ENCODE measurements around the gene PKD1L1. TPM values are rescaled to one million over a fixed set of nuclear protein-coding genes. Genes with fewer than 3 reads are reported as not detected.
"Not testable (repeated sequence)": the region's sequence is repeated elsewhere in the genome, so short reads cannot be mapped to it uniquely, and the experiment has no call there.

The PKD1L1 gene
- total and polyA plus RNA-seq, 2 experiments from 2014 or later: 0.15 to 0.54 TPM

DNA sequence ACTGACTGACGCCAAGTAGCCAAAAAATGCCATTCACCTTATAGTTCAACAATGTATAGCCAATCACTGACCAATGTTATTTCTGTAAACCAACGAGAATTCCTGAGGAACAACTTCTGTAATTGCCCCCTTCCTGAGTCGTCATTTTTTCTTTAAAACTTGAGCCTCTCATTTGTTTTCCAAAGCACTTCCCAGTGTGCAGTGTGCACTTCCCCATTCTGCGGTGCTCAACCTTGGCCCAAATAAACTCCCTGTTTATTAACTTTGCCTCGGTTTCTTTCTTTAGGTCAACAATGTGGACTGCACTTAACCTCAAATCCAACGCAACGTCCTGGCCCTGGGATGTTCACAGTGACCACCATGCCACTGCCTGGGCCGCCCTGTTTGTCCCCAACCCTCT is 15.1 kb downstream of the PKD1L1 start:
- TF ChIP-seq, protein P1, sequence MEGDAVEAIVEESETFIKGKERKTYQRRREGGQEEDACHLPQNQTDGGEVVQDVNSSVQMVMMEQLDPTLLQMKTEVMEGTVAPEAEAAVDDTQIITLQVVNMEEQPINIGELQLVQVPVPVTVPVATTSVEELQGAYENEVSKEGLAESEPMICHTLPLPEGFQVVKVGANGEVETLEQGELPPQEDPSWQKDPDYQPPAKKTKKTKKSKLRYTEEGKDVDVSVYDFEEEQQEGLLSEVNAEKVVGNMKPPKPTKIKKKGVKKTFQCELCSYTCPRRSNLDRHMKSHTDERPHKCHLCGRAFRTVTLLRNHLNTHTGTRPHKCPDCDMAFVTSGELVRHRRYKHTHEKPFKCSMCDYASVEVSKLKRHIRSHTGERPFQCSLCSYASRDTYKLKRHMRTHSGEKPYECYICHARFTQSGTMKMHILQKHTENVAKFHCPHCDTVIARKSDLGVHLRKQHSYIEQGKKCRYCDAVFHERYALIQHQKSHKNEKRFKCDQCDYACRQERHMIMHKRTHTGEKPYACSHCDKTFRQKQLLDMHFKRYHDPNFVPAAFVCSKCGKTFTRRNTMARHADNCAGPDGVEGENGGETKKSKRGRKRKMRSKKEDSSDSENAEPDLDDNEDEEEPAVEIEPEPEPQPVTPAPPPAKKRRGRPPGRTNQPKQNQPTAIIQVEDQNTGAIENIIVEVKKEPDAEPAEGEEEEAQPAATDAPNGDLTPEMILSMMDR (IDR thresholded peaks at IDR 0.05; ENCODE audit: low read depth, low read length): no peak
- no peaks in the 10 kb centered on the region for H3K36me3 ChIP-seq
- H3K27ac ChIP-seq: no peak overlapping the region

DNA sequence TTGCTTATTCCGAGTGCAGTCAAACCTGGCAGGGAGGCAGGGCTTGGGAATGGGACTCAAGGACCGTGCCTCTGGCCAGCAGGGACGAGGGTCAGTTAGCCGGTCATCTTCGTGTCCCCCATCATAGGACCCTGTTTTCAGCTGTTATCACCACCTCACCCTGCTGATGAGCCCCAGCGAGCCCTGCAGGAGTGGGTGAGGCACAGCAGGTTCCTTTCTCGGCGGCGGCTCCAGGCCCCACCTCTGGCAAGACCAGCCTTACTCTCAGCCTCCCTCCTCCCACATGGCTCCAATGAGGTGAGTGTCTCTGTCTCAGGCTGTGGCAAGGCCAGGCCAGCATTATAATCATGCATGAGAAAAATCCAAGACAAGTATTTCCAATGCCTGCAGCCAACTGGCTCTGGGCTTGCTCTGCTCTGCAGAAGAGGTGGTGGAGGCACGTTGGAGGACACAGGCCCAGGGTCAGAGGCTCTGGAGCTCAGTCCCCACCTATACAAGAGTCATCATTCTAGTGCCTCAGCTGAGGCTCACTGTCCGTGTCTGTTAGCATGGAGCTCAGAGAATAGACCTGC is 15.7 kb downstream of the PKD1L1 start:
- no peaks in the 10 kb centered on the region for H3K4me1 ChIP-seq (ENCODE audit: low read depth)
- no peak overlapping the region for H3K4me3 ChIP-seq
- no peak overlapping the region for H3K27ac ChIP-seq
- TF ChIP-seq, protein P1 (IDR thresholded peaks at IDR 0.05; ENCODE audit: low read depth, low read length): no peak
- no peak for DNase-seq (ENCODE audit: low read depth in 1 of 2, low spot score in 1 of 2)
- H3K36me3 ChIP-seq: no peaks in the 10 kb centered on the region
- H3K9me3 ChIP-seq (ENCODE audit: low read depth): no peaks in the 10 kb centered on the region
- H3K27me3 ChIP-seq: no peaks in the 10 kb centered on the region

More for the DNA sequence above, 15.1 kb downstream of the PKD1L1 start:
- Histone ChIP-seq H3K4me3 (no peak overlapping the region), H3K9me3 (ENCODE audit: low read depth) (no peaks in the 10 kb centered on the region), H3K4me1 (ENCODE audit: low read depth) (no peaks in the 10 kb centered on the region), H3K27me3 (no peaks in the 10 kb centered on the region)
- no peak for DNase-seq (ENCODE audit: low read depth in 1 of 2, low spot score in 1 of 2)

DNA sequence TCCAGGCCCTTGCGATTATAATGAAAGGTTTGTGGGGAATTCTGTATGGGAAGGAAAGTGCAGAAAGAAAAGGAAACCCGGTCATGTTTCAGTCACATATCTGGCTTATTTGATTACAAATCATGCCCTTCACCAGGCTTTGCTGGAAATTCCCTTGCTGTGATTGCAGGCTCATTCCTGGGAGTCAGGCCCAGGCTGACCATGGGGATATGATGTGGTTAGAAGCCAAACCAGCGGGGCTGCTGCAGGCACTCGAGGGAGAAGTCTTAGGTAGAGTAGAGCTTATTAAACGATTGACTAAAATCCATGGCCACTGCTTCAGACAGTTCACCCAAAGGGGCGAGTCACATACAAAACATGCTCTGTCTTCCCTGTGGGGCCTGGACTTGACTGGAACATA is 16.2 kb downstream of the PKD1L1 start:
- Histone ChIP-seq H3K27me3 (no peaks in the 10 kb centered on the region), H3K9me3 (ENCODE audit: low read depth) (no peaks in the 10 kb centered on the region), H3K4me3 (no peak overlapping the region), H3K27ac (no peak overlapping the region), H3K36me3 (no peaks in the 10 kb centered on the region), H3K4me1 (ENCODE audit: low read depth) (no peaks in the 10 kb centered on the region)
- TF ChIP-seq, protein P1 (IDR thresholded peaks at IDR 0.05; ENCODE audit: low read depth, low read length): no peak
- peak in 1 of 2 donors; percentile 43 for DNase-seq (ENCODE audit: low read depth in 1 of 2, low spot score in 1 of 2)

DNA sequence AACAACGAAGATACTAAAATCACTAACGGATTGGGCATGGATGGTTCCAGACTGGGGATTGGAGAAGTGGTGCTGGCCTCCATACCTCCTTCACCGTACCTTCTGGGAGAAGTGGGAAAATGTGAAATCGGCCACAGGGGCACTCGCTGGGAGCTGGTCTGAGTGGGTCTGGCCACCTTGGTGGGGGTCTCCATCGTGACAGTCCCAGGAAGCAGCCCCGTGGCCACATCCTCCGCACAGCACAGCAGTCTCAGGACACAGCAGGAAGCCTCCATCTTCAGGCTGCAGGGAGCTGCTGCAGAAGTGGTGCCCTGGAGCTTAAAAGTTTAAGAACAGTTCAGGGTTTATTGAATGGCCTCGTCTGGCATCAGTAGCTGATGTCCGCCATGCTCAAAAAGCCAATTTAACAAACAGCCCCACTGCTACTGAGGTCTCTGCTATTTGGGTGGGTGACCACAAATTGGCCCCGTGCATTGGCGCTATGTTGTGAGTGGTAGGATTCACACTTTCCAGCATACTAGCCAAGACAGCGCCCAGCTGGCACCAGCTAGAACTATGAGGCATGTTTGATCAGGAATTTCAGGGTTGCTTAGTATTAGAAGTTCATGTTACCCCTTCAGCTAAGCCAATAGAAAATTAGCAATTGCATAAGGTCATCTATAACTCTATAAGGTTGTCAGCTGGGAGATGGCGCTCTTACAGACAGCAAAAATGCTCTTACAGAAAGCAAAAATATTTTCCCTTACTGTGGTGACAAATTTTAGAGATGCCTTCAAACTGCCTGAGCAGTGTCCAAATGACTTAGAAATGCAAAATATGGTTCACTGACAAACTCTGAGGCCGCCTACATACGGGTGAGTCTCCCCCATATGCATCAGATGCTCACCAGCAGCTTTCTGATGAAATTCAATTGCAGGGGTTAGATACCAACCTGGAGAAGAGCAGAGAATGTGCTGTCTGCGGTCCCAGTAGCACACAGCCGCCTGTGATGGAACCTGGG is 17.0 kb downstream of the PKD1L1 start:
- H3K27ac ChIP-seq: no peak overlapping the region
- H3K4me1 ChIP-seq (ENCODE audit: low read depth): no peaks in the 10 kb centered on the region
- H3K36me3 ChIP-seq: no peaks in the 10 kb centered on the region
- H3K27me3 ChIP-seq: no peaks in the 10 kb centered on the region
- no peaks in the 10 kb centered on the region for H3K9me3 ChIP-seq (ENCODE audit: low read depth)
- no peak overlapping the region for H3K4me3 ChIP-seq
- TF ChIP-seq, protein P1 (IDR thresholded peaks at IDR 0.05; ENCODE audit: low read depth, low read length): no peak
- no peak for DNase-seq (ENCODE audit: low read depth in 1 of 2, low spot score in 1 of 2)

DNA sequence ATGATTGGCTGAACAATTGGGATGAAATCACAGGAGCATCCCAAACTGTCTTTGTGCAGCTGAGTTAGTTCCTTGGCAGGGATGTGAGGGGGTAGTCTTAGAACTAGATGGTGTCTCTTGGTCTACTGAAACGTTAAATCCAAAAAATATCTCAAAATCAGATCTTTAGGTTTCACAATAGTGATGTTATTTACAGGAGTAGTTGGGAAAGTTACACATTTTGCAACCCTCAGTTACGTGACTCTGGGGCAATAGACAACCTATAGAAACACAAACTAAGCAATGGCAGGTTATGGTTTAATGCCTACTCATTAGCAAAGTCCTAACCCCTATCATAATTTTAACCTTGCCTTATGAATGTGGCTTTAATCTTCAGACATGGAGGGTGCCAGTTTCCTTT is 24.0 kb downstream of the PKD1L1 start:
- no peak overlapping the region for H3K4me3 ChIP-seq
- no peak overlapping the region for H3K27ac ChIP-seq

DNA sequence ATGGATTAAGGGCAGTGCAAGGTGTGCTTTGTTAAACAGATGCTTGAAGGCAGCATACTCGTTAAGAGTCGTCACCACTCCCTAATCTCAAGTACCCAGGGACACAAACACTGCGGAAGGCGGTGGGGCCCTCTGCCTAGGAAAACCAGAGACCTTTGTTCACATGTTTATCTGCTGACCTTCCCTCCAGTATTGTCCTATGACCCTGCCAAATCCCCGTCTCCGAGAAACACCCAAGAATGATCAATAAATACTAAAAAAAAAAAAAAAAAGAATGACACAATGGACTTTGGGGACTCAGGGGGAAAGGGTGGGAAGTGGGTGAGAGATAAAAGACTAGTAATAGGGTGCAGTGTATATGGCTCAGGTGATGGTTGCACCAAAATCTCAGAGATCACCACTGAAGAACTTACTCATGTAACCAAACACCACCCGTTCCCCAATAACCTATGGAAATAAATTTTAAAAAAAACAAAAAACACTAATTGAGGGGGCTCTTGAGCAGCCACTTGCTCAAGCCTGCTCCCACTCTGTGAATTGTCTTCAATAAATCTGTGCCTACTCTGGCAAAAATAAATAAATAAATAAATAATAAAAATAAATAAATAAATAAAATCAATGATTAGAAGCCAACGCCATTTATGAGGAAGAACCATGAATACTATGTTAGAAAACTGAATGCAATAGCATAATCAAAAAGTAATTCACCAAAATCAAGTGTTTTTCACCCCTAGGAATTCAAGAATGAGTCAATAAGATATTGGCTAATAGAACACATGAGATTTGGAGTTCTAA is 25.0 kb downstream of the PKD1L1 start:
- not testable (repeated sequence) for H3K27ac ChIP-seq; H3K4me1 ChIP-seq (ENCODE audit: low read depth); H3K36me3 ChIP-seq; H3K27me3 ChIP-seq; H3K9me3 ChIP-seq (ENCODE audit: low read depth); H3K4me3 ChIP-seq; DNase-seq (ENCODE audit: low read depth in 1 of 2, low spot score in 1 of 2)

More for the DNA sequence above, 24.0 kb downstream of the PKD1L1 start:
- TF ChIP-seq, protein P1 (IDR thresholded peaks at IDR 0.05; ENCODE audit: low read depth, low read length): no peak
- no peak for DNase-seq (ENCODE audit: low read depth in 1 of 2, low spot score in 1 of 2)
- no peaks in the 10 kb centered on the region for H3K36me3 ChIP-seq
- H3K9me3 ChIP-seq (ENCODE audit: low read depth): no peaks in the 10 kb centered on the region
- no peaks in the 10 kb centered on the region for H3K4me1 ChIP-seq (ENCODE audit: low read depth)
- no peaks in the 10 kb centered on the region for H3K27me3 ChIP-seq

DNA sequence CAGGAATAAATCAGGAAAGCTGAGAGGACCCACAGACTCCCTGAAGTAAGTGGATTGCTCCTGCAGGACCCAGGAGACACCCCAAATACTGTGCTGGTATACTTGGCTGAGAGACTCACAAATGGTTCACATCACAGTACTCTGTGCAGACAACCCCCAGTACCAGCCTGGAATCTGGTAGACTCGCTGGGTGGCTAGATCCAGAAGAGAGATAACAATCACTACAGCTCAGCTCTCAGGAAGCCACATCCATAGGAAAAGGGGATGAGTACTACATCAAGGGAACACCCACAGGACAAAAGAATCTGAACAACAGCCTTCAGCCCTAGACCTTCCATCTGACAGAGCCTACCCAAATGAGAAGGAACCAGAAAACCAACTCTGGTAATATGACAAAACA is 31.8 kb downstream of the PKD1L1 start:
- not testable (repeated sequence) for H3K4me3 ChIP-seq; DNase-seq (ENCODE audit: low read depth in 1 of 2, low spot score in 1 of 2); H3K4me1 ChIP-seq (ENCODE audit: low read depth); H3K27me3 ChIP-seq; H3K27ac ChIP-seq; H3K36me3 ChIP-seq; H3K9me3 ChIP-seq (ENCODE audit: low read depth)
